SU-DHL-6 (cell line): Measurements from ENCODE around the gene UQCRHL.

ENCODE experiments used
- H2AFZ ChIP-seq: fragments of 200-600 bp; sonication (generic); 2 replicates; pipeline ENCODE4 v1.6.1; 2014; ENCODE audit warnings: low read depth, mild to moderate bottlenecking, moderate library complexity, mixed read lengths, antibody characterized with exemption, low read length; ENCODE audit not compliant: severe bottlenecking
- H3F3A ChIP-seq: fragments of 200-600 bp; shearing (Covaris generic); 2 replicates; pipeline ENCODE4 v1.6.0; 2016; ENCODE audit warnings: antibody characterized with exemption, mild to moderate bottlenecking; ENCODE audit not compliant: insufficient read depth
- H3K27ac ChIP-seq: fragments of 200-600 bp; sonication (generic); 2 replicates; pipeline ENCODE4 v1.5.1; 2016; ENCODE audit warnings: low read depth, mild to moderate bottlenecking, low read length, moderate library complexity, mixed read lengths
- H3K27me3 ChIP-seq: fragments of 200-600 bp; sonication (generic), shearing (Covaris generic); 2 replicates; pipeline ENCODE4 v1.6.0; 2014; ENCODE audit warnings: mild to moderate bottlenecking, low read length
- H3K36me3 ChIP-seq: fragments of 200-600 bp; sonication (generic); 2 replicates; pipeline ENCODE4 v1.6.1; 2014; ENCODE audit warnings: mild to moderate bottlenecking, low read length, mixed read lengths
- H3K4me2 ChIP-seq: fragments of 300-600, 200-600 bp; shearing (Covaris generic), sonication (generic); 2 replicates; pipeline ENCODE4 v1.6.0; 2014; ENCODE audit warnings: low read length, low read depth, mild to moderate bottlenecking; ENCODE audit not compliant: poor library complexity, severe bottlenecking
- H3K4me3 ChIP-seq: fragments of 200-600 bp; sonication (generic); 2 replicates; pipeline ENCODE4 v1.5.1; 2014; ENCODE audit warnings: antibody characterized with exemption, low read length, mild to moderate bottlenecking, mixed read lengths; ENCODE audit not compliant: insufficient read depth, poor library complexity, severe bottlenecking
- H3K79me2 ChIP-seq: fragments of 200-600 bp; sonication (generic); 2 replicates; pipeline ENCODE4 v1.6.1; 2014; ENCODE audit warnings: mild to moderate bottlenecking, low read length, moderate library complexity; ENCODE audit not compliant: insufficient read depth
- H3K9ac ChIP-seq: fragments of 200-600 bp; sonication (generic); 2 replicates; pipeline ENCODE4 v1.7.0; 2014; ENCODE audit warnings: mild to moderate bottlenecking, low read length
- H3K9me2 ChIP-seq: fragments of 200-600 bp; sonication (generic); replicated peaks from 2 replicates; pipeline ENCODE4 v1.6.1; 2014; ENCODE audit warnings: low read length; ENCODE audit not compliant: insufficient read depth
- H3K9me3 ChIP-seq: fragments of 200-600 bp; sonication (generic); 2 replicates; pipeline ENCODE4 v1.6.1; 2014; ENCODE audit warnings: low read length, mixed read lengths; ENCODE audit not compliant: insufficient read depth
- H4K20me1 ChIP-seq: fragments of 200-600 bp; sonication (generic); 2 replicates; pipeline ENCODE4 v1.6.1; 2014; ENCODE audit warnings: low read depth, mild to moderate bottlenecking, antibody characterized with exemption, low read length, moderate library complexity, mixed read lengths
- EZH2phosphoT487 ChIP-seq: fragments of 200-600 bp; sonication (generic), shearing (Covaris generic); conservative IDR thresholded peaks from 2 replicates; pipeline ENCODE4 v1.6.1; 2018; ENCODE audit warnings: mild to moderate bottlenecking, antibody characterized with exemption, low read length, moderate library complexity, mixed read lengths
- TF ChIP-seq, protein P1 (sequence below): fragments of 200-600 bp; sonication (generic); IDR thresholded peaks from one replicate; pipeline ENCODE4 v1.5.1; 2017; ENCODE audit warnings: antibody characterized with exemption, mild to moderate bottlenecking, low read length, moderate library complexity; ENCODE audit not compliant: insufficient read depth, poor library complexity, severe bottlenecking

Gene UQCRHL

DNA sequence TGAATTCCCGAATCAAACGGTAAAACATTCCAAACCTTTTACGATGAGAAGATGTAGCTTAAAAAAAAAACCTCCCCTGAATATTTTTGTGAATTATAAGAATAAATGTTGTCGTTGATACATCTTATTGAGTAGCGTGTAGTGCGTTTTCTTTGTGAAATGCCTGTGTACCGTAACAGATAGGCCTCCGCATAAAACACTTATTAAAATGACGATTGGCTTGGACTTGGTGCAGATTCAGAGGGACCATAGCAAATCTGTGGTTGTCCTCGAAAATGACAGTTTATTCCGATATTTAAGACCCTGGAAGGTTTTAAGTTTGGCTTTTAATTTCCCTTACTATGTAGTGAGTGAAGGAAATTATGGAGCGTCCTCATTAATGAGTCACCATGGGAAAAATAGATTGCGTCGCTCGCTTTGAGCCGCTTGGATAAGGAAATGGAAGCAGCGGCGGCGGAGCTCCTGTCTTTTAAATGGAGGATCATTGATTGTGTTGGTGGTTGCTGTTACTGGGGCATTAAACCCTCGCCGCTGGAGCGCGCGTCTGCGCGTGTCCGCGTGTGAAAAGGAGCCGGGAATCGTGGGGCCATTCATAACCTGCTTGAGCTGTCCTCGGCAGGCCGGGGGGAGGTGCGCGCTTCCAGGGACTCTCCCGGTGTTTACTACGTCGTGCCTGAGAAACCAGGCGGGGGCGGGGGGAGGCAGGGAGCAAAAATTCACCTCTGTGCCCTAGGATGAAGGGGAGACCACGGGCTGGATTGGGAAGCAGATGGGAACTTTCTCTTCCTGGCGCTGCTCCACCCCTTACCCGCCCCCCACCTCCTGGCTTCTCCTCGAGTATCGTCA lies 41.7 kb upstream of the UQCRHL start:
- Histone ChIP-seq H3K79me2 (peaks cover 78% of the 10 kb centered on the region), H3K4me3 (peak overlapping the region; percentile 88), H3K9me3 (no peaks in the 10 kb centered on the region), H3F3A (peaks cover 43% of the 10 kb centered on the region), H3K27ac (peak overlapping the region; percentile 98), H3K4me2 (peak overlapping the region; percentile 94), H3K36me3 (no peaks in the 10 kb centered on the region), H3K27me3 (no peaks in the 10 kb centered on the region), H3K9ac (peak overlapping the region; percentile 77), H2AFZ (no peak overlapping the region), H4K20me1 (peaks cover 4% of the 10 kb centered on the region), H3K9me2 (no peaks in the 10 kb centered on the region)
- no peak for TF ChIP-seq EZH2phosphoT487
- TF ChIP-seq, protein P1, sequence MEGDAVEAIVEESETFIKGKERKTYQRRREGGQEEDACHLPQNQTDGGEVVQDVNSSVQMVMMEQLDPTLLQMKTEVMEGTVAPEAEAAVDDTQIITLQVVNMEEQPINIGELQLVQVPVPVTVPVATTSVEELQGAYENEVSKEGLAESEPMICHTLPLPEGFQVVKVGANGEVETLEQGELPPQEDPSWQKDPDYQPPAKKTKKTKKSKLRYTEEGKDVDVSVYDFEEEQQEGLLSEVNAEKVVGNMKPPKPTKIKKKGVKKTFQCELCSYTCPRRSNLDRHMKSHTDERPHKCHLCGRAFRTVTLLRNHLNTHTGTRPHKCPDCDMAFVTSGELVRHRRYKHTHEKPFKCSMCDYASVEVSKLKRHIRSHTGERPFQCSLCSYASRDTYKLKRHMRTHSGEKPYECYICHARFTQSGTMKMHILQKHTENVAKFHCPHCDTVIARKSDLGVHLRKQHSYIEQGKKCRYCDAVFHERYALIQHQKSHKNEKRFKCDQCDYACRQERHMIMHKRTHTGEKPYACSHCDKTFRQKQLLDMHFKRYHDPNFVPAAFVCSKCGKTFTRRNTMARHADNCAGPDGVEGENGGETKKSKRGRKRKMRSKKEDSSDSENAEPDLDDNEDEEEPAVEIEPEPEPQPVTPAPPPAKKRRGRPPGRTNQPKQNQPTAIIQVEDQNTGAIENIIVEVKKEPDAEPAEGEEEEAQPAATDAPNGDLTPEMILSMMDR: no peak

DNA sequence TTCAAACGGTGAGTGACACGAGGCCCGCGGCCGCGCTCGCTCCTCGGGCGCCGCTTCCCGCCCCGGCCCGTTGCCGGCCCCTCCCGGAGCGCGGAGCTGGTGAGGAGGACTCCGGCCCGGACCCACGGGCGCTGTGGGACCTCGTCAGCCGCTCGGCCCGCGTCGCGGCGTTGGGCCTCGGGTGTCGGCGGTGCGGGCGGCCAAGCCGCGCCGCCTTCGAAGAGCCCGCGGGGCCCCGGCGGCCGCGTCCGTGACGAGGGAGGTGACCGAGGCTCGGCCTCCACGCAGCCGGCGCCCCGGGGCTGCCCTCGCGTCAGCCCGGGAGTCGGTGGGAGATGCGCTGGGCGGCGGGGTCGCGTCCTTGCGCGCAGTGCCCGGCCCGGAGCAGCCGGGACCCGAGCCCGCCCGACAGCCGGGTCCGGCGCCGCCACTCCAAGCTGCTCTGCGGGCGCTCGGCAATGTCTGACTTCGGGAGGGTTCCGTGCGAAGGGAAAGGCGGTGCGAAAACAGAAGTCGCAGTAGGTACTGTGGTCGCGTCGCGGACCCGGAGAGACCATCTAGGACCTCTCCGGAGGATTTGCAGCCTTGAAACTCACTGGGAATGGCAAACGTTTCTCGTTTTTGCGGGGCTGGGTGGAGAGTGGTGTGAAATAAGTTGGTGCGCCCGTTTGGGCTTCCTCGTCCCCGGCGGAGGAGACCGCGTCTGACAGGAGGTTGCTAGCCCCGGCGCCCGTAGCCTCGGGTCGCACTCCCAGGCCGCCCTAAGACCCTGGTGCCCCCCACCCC lies 40.9 kb upstream of the UQCRHL start:
- Histone ChIP-seq H3K9me3 (no peaks in the 10 kb centered on the region), H3K4me3 (peak overlapping the region; percentile 88), H3K79me2 (peaks cover 69% of the 10 kb centered on the region), H3K27ac (peak overlapping the region; percentile 98), H3K9ac (peak overlapping the region; percentile 77), H3K36me3 (no peaks in the 10 kb centered on the region), H3F3A (peaks cover 51% of the 10 kb centered on the region), H3K4me2 (peak overlapping the region; percentile 94), H4K20me1 (peaks cover 4% of the 10 kb centered on the region), H2AFZ (no peak overlapping the region), H3K27me3 (no peaks in the 10 kb centered on the region), H3K9me2 (no peaks in the 10 kb centered on the region)
- no peak for TF ChIP-seq EZH2phosphoT487
- TF ChIP-seq, protein P1: no peak

DNA sequence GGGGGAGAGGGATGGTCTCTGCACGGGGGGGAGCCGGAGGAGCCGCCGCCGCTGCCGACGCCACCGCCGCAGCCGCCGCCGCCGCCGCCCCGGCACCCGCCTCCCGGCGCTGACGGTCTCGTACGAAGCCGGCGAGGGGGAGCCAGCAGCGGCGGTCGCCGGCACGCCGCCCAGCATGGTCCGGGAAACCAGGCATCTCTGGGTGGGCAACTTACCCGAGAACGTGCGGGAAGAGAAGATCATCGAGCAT lies 40.4 kb upstream of the UQCRHL start:
- H2AFZ ChIP-seq: no peak overlapping the region

More for the DNA sequence above, 40.4 kb upstream of the UQCRHL start:
- H3K4me3 ChIP-seq: peak overlapping the region; percentile 88
- no peaks in the 10 kb centered on the region for H3K9me3 ChIP-seq
- peaks cover 4% of the 10 kb centered on the region for H4K20me1 ChIP-seq
- H3K79me2 ChIP-seq: peaks cover 64% of the 10 kb centered on the region
- peak overlapping the region; percentile 98 for H3K27ac ChIP-seq
- no peaks in the 10 kb centered on the region for H3K36me3 ChIP-seq
- H3F3A ChIP-seq: peaks cover 51% of the 10 kb centered on the region
- H3K9ac ChIP-seq: peak overlapping the region; percentile 77
- no peaks in the 10 kb centered on the region for H3K27me3 ChIP-seq
- peak overlapping the region; percentile 94 for H3K4me2 ChIP-seq
- TF ChIP-seq, protein P1: no peak
- TF ChIP-seq EZH2phosphoT487: no peak
- H3K9me2 ChIP-seq: no peaks in the 10 kb centered on the region
